Tibial nerve (tissue), 4 donors: Measurements from ENCODE around the gene MESP2. TPM values are rescaled to one million over a fixed set of nuclear protein-coding genes. Genes with fewer than 3 reads are reported as not detected.

Source experiments
- DNase-seq, 2 donors: peaks; one replicate each; pipeline ENCODE4 v3.0.0-alpha.2; 2019; ENCODE audit warnings: low spot score in 2 of 2
- H3K27ac ChIP-seq, 4 donors: fragments of 200-600 bp; sonication (generic) in 3 of 4; one replicate each; pipeline ENCODE4 v1.5.1; 2017 to 2019; ENCODE audit warnings: mild to moderate bottlenecking in 1 of 4
- H3K27me3 ChIP-seq, 2 donors: fragments of 200-600 bp; sonication (generic) in 1 of 2; one replicate each; pipeline versions ENCODE4 v1.5.1 to v1.6.0; 2017 to 2019
- H3K36me3 ChIP-seq, 3 donors: fragments of 200-600 bp; sonication (generic); one replicate each; pipeline ENCODE4 v1.5.1; 2018 to 2019
- H3K4me1 ChIP-seq, 4 donors: fragments of 200-600 bp; sonication (generic) in 3 of 4; one replicate each; pipeline ENCODE4 v1.5.1; 2017 to 2019
- H3K4me3 ChIP-seq, 4 donors: fragments of 200-600 bp; sonication (generic) in 3 of 4; one replicate each; pipeline ENCODE4 v1.5.1; 2017 to 2019; ENCODE audit warnings: mild to moderate bottlenecking in 1 of 4, moderate library complexity in 1 of 4
- H3K9me3 ChIP-seq, 4 donors: fragments of 200-600 bp; sonication (generic) in 3 of 4; one replicate each; pipeline ENCODE4 v1.5.1; 2017 to 2019
- CTCF ChIP-seq, 5 experiments: fragments of 200-600 bp in 3 of 5; fragments of 450-650 bp in 2 of 5; sonication (generic) in 3 of 5; IDR thresholded peaks; one replicate each; pipeline ENCODE4 v1.5.1; 2016 to 2019; ENCODE audit warnings: antibody characterized with exemption in 5 of 5, mild to moderate bottlenecking in 3 of 5, moderate library complexity in 2 of 5
- EP300 ChIP-seq, 2 donors: sonication (generic); formaldehyde crosslinking; IDR thresholded peaks; one replicate each; pipeline ENCODE4 v1.6.1; 2017; ENCODE audit warnings: antibody characterized with exemption in 2 of 2, mild to moderate bottlenecking in 1 of 2
- POLR2A ChIP-seq, 2 donors: fragments of 450-650 bp; IDR thresholded peaks; one replicate each; pipeline ENCODE4 v1.6.1; 2017; ENCODE audit warnings: antibody characterized with exemption in 2 of 2, mild to moderate bottlenecking in 2 of 2, moderate library complexity in 2 of 2
- WGBS, 2 donors: methylation state at CpG; one replicate each; pipeline ENCODE4 v1.1.5; 2018; 5-methylcytosine and 5-hydroxymethylcytosine counted together
- total RNA-seq, 4 donors: library from RNA; depleted of rRNA; stranded (reverse); fragments of >200 nt; gene quantifications; one replicate each; pipeline ENCODE4 v1.1.0, GENCODE V29; 2016

MESP2 gene
- total RNA-seq, 4 donors from 2014 or later: 1.5 TPM; not detected in 3

- H3K27ac ChIP-seq: no peak overlapping the region
- no peak overlapping the region for H3K4me3 ChIP-seq
- H3K9me3 ChIP-seq: peaks cover 0 to 12% (median 0%) of the 10 kb centered on the region in 4 donors
- peaks cover 0 to 56% of the 10 kb centered on the region in 2 donors for H3K27me3 ChIP-seq
- H3K36me3 ChIP-seq: no peaks in the 10 kb centered on the region
- WGBS, 2 donors: 78 to 97% methylated on average over 3 of the region's 3 CpGs
- peaks cover 0 to 38% (median 5%) of the 10 kb centered on the region in 4 donors for H3K4me1 ChIP-seq
- DNase-seq: no peak
- TF ChIP-seq EP300 (IDR thresholded peaks at IDR 0.05) (no peak), POLR2A (IDR thresholded peaks at IDR 0.05) (no peak)
Measured at GRCh38 chr15:89815769-89816168, 39.6 kb downstream of the MESP2 start.

DNA sequence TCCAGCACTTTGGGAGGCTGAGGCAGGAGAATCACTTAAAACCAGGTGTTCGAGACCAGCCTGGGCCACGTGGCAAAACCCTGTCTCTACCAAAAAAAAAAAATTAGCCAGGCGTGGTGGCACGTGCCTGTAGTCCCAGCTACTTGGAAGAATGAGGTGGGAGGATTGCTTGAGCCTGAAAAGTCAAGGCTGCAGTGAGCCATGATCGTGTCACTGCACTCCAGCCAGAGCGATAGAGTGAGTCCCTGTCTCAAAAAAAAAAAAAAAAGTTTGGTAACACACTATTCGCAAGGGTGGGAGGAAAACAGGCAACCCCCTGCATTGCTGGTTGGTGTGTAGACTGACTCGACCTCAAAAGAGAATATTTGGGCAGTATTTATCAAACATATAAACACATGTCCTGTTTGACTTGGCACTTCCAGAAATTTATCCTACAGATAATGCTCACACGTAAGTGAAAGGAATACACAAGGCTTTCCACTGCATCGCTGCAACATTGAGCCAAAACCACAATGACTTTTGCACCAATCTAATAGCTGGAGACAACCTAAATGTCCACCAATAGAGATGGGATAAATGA lies 41.7 kb downstream of the MESP2 start:
- no peak for DNase-seq
- Histone ChIP-seq H3K27ac (no peak overlapping the region), H3K27me3 (peaks cover 0 to 55% of the 10 kb centered on the region in 2 donors), H3K4me3 (no peak overlapping the region), H3K9me3 (peaks cover 0 to 12% (median 0%) of the 10 kb centered on the region in 4 donors), H3K4me1 (peaks cover 0 to 33% (median 5%) of the 10 kb centered on the region in 4 donors), H3K36me3 (no peaks in the 10 kb centered on the region)
- WGBS, 2 donors: 67 to 68% methylated on average over 10 of the region's 10 CpGs
- TF ChIP-seq CTCF (IDR thresholded peaks at IDR 0.05) (no peak), EP300 (IDR thresholded peaks at IDR 0.05) (no peak), POLR2A (IDR thresholded peaks at IDR 0.05) (no peak)

- Histone ChIP-seq H3K9me3 (peaks cover 0 to 12% (median 0%) of the 10 kb centered on the region in 4 donors), H3K4me1 (peaks cover 0 to 33% (median 6%) of the 10 kb centered on the region in 4 donors), H3K27me3 (peaks cover 0 to 50% of the 10 kb centered on the region in 2 donors), H3K36me3 (no peaks in the 10 kb centered on the region), H3K4me3 (no peak overlapping the region), H3K27ac (no peak overlapping the region)
- TF ChIP-seq POLR2A (IDR thresholded peaks at IDR 0.05) (no peak), EP300 (IDR thresholded peaks at IDR 0.05) (no peak), CTCF (IDR thresholded peaks at IDR 0.05) (no peak)
- DNase-seq: no peak
- WGBS, 2 donors: 52 to 58% methylated on average over 10 of the region's 10 CpGs
Measured at GRCh38 chr15:89818287-89818686, 42.2 kb downstream of the MESP2 start.

- Histone ChIP-seq H3K27ac (peak overlapping the region in 1 of 4 donors; percentile 17), H3K36me3 (no peaks in the 10 kb centered on the region), H3K9me3 (peaks cover 0 to 3% (median 0%) of the 10 kb centered on the region in 4 donors), H3K27me3 (peaks cover 0 to 23% of the 10 kb centered on the region in 2 donors), H3K4me1 (peaks cover 0 to 17% (median 5%) of the 10 kb centered on the region in 4 donors), H3K4me3 (no peak overlapping the region)
- 39 to 57% methylated on average over 12 of the region's 12 CpGs for WGBS, 2 donors
- TF ChIP-seq CTCF (IDR thresholded peaks at IDR 0.05): no peak
- DNase-seq: no peak
Measured at GRCh38 chr15:89820666-89821611, 44.8 kb downstream of the MESP2 start.

GRCh38 chr15:89822026-89822425 lies 45.9 kb downstream of the MESP2 start:
- H3K36me3 ChIP-seq: no peaks in the 10 kb centered on the region
- peaks cover 0 to 17% (median 5%) of the 10 kb centered on the region in 4 donors for H3K4me1 ChIP-seq
- peaks cover 0 to 19% of the 10 kb centered on the region in 2 donors for H3K27me3 ChIP-seq
- WGBS, 2 donors: 64 to 74% methylated on average over 9 to 11 of the region's 11 CpGs
- H3K4me3 ChIP-seq: no peak overlapping the region
- no peak for DNase-seq
- H3K27ac ChIP-seq: no peak overlapping the region
- TF ChIP-seq EP300 (IDR thresholded peaks at IDR 0.05): no peak
- no peak for TF ChIP-seq CTCF (IDR thresholded peaks at IDR 0.05)
- no peak for TF ChIP-seq POLR2A (IDR thresholded peaks at IDR 0.05)
- no peaks in the 10 kb centered on the region for H3K9me3 ChIP-seq
